DMS53 treated with DMSO at 0.1 percent for 48 hours (cell line): Measurements from ENCODE around the gene RNF213.
"Not testable (repeated sequence)": the region's sequence is repeated elsewhere in the genome, so short reads cannot be mapped to it uniquely, and the experiment has no call there.

Experiments
- DNase-seq: peaks from one replicate; lab custom pipeline; 2025; ENCODE audit not compliant: unreplicated experiment; lab: John Stamatoyannopoulos, UW

Gene RNF213

DNA sequence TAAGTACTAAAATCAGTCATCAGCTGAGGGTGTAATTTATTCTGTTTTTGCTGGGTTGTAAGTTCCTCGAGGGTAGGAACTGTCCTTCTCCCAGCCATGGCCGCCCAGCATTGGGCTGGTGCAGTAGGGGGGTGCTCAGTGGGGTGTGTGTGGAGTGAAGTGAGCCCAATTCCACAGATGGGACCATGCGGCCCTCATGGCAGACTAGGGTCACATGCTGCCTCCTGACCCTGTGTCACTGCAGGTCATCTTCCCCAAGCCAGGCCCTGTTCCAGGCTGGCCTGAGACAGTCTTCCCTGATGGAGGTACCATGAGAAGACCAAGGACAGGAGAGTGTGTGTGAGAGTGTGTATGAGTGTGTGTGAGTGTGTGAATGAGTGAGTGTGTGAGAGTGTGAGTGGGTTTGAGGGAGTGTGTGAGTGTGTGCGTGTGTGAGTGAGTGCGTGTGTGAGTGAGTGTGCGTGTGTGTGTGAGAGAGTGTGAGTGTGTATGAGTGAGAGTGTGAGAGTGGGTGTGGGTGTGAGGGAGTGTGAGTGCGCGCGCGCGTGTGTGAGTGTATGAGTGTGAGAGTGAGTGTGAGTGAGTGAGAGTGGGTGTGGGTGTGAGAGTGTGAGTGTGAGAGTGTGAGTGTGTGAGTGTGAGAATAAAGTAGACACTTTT lies 36.7 kb upstream of the RNF213 start:
- no peak for DNase-seq

DNA sequence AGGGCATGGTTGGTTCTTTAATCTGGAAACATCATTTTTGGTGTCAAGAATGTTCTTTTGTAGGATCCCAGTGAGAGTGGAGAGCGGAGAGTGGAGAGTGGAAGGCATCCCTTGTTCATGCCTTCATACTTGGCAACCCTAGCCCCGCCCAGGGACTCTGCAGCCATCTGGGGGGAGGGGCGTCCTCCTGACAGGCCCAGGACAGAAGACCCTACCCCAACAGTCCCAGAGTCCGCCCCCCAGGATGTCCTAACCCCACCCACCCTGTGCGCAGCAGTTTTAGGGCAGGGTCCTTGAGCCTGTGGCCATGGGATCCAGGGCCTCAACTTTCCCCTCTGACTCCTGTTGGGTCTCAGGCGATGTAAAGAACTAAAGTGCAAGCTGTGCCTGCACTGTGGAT lies 36.0 kb upstream of the RNF213 start:
- no peak for DNase-seq

GRCh38 chr17:80225230-80225629 lies 35.4 kb upstream of the RNF213 start:
- DNase-seq = no peak

DNA sequence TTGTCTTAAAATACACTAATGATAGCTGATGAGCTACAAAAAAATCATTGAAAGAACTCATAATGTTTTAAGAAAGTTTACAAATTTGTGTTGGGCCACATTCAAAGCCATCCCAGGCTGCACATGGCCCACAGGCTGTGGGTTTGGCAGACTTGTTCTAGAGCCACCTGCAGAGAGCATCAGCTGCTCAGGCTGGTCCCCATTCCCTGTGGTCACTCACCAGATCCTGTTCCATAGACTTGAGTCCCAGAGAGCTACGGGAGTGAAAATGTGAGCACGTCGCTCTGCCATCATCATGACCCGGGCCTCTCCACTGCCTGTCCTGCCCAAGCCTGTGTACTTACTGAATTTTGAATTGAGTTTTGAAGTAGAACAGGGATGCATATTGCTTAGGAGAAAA lies 33.5 kb upstream of the RNF213 start:
- no peak for DNase-seq

GRCh38 chr17:80227666-80228065 lies 33.0 kb upstream of the RNF213 start:
- no peak for DNase-seq

GRCh38 chr17:80228477-80228876 lies 32.2 kb upstream of the RNF213 start:
- no peak for DNase-seq

DNA sequence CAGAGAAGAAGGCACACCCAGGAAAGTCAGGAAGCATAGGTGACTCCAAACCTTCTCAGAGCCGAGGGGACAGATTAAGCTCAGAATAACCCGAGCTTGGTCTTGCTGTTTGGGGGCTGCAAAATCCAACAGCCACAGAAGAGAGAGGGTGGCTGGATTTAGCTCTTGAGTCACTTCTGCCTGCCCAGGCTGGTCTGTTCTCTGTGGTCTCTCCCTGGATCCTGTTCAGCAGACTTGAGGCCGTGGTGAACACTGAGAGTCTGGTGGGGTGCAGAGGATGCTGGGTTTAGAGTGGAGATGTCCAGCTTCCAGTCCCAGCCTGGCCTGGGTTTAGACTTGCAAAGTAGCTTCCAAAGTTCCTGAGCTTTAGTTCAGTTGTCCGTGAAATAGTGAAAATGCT lies 31.6 kb upstream of the RNF213 start:
- no peak for DNase-seq

DNA sequence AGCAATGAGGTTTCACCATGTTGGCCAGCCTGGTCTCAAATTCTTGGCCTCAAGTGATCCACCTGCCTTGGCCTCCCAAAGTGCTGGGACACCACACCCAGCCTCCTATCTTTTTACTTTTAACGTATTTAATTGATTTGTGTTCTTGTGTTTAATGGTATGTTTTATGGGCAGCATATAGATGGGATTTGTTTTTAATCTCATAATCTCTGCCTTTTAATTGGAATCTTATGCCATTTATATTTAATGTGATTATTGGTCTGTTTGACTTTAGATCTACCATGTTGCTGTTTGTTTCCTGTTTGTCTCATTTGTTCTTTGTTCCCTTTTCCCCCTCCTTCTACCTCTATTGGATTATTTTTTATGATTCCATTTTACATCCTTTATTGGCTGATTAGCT lies 28.2 kb upstream of the RNF213 start:
- DNase-seq = no peak

GRCh38 chr17:80233202-80233601 lies 27.4 kb upstream of the RNF213 start:
- no peak for DNase-seq

DNA sequence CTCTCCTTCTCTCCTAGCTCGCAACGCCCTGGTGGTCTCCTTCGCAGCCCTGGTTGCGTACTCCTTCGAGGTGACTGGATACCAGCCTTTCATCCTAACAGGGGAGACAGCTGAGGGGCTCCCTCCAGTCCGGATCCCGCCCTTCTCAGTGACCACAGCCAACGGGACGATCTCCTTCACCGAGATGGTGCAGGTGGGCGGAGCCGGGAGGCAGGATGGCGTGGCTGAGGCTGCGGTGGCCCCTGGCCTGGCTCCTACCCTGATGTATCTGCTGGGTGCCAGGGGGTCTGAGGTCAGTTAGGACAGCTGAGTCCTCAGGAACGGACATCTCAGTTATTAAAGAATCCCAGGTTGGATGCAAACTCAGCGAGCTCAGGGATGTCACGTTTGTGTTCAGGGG lies 23.7 kb upstream of the RNF213 start:
- DNase-seq = no peak

DNA sequence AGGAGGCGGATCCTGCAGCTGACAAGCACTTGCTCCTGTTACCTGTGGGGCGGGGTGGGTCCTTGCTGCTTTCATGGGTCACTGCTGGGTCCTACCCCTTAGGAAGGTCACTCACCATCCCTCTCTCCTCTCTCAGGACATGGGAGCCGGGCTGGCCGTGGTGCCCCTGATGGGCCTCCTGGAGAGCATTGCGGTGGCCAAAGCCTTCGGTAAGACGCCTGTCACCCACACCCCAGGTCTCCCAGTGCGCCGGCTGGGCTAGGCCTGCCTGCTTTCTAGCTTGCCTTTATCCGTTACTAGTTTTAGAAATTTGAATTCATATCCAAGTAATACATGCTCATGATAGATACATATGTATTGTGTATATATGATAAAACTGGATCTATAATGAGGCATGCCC lies 23.3 kb upstream of the RNF213 start:
- DNase-seq = no peak

- no peak for DNase-seq
Observed at GRCh38 chr17:80242505-80242904, 18.1 kb upstream of the RNF213 start.

- no peak for DNase-seq
Observed at GRCh38 chr17:80243526-80244433, 16.9 kb upstream of the RNF213 start.

DNA sequence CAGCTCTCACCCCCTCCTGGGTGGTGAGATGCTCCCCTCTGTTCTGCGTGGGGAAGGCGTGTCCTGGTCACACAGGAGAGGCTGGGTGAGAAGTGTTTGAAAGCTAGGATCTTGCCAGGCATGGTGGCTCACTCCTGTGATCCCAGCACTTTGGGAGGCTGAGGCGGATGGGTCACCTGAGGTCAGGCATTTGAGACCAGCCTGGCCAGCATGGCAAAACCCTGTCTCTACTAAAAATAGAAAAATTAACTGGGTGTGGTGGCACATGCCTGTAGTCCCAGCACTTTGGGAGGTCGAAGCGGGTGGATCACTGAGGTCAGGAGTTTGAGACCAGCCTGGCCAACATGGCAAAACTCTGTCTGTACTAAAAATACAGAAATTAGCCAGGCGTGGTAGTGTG lies 16.2 kb upstream of the RNF213 start:
- DNase-seq = not testable (repeated sequence)

- DNase-seq = no peak
Observed at GRCh38 chr17:80244871-80245509, 15.7 kb upstream of the RNF213 start.

DNA sequence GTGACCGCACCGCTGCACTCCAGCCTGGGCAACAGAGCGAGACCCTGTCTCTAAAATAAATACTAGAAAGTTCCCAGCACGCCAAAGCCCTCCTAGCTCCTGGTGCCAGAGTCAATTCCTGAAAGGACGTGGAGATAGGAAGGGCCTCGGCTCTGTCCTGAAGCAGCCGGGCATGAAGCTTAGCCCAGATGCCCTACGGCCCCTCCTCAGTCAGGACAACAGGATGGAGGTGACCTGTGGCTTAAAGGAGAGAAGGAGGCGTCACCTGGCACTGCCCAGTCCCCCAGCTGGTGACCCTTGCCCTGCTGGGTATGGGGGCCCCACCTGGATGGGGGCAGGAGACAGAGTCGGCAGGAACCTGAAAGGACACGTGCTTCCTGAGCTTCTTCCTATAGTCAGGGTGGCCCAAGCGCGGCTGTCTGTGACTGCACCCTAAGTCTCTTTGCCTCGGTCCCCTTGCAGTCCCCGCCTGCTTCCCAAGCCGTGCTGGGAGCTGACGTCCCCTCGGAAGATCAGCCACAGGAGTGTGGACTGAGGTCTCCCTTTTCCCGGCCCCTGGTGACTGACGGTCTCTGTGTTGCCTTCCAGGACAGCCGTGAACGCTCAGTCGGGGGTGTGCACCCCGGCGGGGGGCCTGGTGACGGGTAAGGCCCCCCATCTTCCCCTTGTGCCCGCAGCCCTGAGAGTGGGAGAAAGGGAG lies 14.9 kb upstream of the RNF213 start:
- DNase-seq = no peak

DNA sequence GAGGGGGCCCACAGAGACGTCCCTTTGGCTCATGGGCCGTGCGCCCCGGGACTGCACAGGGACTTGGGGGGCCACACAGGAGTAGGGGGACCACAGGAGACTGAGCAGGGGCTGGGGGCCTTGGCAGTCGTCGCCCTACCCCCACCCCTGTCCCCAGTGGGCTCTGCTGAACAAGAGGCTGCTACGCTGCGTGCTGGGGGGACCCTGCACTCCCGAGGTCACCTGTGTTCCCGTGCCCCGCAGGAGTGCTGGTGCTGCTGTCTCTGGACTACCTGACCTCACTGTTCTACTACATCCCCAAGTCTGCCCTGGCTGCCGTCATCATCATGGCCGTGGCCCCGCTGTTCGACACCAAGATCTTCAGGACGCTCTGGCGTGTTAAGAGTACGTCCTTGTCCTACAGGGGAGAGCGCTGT lies 14.4 kb upstream of the RNF213 start:
- no peak for DNase-seq

DNA sequence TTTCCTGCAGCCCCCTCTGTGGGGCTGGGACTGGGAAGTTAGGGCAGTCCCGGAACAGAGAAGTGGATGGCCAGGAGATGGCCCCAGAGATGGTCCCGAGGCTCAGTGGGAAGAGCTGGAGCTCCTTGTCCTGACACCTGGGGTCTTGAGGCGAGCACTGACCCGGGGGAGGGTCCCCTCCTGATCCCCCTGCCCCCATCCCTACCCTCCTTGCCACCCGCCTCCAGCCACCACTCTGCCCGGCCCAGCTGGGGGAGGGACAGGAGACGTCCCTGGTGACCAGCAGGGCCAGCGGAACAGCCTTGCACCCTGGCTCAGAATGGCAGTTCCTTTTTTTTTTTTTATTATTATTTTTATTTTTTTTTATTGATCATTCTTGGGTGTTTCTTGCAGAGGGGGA lies 13.9 kb upstream of the RNF213 start:
- no peak for DNase-seq

DNA sequence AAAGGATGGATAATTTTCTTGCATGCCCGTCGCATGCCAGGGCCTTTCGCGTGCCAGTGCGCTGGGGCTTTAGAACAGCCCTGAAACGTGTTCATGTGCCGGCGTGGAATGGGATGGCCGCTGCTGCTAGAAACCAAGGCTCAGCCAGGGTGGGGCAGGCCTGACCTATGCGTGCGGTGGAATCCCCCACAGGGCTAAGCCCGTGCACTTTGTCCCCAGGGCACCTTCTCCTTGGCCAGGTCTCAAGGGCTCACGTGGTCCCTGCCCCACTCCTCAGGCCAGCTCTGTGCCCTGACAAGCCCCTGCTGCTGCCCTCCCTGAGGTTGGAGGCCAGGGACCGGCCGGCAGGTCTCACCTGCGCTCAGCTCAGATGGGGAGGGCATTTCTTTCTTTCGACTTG lies 13.1 kb upstream of the RNF213 start:
- no peak for DNase-seq

DNA sequence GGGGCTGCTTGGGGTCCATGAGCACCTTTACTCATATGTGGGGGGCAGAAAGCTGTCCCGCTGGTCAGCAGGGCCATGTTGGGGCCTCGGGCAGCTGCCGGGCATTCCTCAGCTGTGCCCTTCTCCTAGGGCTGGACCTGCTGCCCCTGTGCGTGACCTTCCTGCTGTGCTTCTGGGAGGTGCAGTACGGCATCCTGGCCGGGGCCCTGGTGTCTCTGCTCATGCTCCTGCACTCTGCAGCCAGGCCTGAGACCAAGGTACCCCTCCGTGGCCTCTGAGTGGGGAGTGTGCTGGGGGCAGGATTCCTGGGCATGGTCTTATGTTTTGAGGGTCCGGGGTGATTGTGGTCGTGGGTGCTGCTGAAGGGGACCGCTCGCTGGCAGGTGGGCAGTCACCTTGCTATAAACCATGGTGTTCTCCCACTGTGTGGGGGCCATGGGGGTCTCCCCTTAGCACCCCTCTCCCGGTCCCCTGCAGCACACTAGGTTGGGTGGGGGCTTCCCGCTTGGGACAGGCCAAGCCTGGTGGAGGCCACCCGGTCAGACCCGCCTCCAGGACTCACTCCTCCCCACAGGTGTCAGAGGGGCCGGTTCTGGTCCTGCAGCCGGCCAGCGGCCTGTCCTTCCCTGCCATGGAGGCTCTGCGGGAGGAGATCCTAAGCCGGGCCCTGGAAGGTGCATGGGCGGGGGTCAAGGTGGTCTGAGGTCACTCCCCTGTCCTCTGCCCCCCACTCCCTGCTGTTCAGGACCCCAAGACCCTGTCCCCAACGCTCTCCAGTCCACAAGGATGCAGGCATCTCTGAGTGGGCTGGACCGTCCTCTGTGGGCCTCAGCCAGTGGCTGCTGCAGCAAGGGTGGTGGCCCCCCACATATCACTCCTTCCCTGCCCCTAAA lies 12.4 kb upstream of the RNF213 start:
- no peak for DNase-seq
